Vagina (tissue), 2 donors: ENCODE measurements around the gene VPS8.

Experiments used
- CTCF ChIP-seq, 3 experiments: fragments of 450-650 bp in 2 of 3; fragments of 200-600 bp in 1 of 3; sonication (generic) in 1 of 3; IDR thresholded peaks; one replicate each; pipeline ENCODE4 v1.5.1; 2017 to 2019; ENCODE audit warnings: antibody characterized with exemption in 3 of 3, mild to moderate bottlenecking in 2 of 3, moderate library complexity in 2 of 3
- POLR2A ChIP-seq, 2 donors: fragments of 450-650 bp; IDR thresholded peaks; one replicate each; pipeline ENCODE4 v1.6.1; 2017; ENCODE audit warnings: antibody characterized with exemption in 2 of 2, mild to moderate bottlenecking in 2 of 2, moderate library complexity in 2 of 2

- TF ChIP-seq CTCF (IDR thresholded peaks at IDR 0.05) (no peak), POLR2A (IDR thresholded peaks at IDR 0.05) (no peak)
Measured at GRCh38 chr3:184781801-184782200, 30.2 kb upstream of the VPS8 start.
